Measurements from ENCODE around the gene MDK. TPM values are rescaled to one million over a fixed set of nuclear protein-coding genes. Genes with fewer than 3 reads are reported as not detected.

MDK gene
- total and polyA plus RNA-seq, 4 donors = 2.3 to 41.8 (median 13.5) TPM

DNA sequence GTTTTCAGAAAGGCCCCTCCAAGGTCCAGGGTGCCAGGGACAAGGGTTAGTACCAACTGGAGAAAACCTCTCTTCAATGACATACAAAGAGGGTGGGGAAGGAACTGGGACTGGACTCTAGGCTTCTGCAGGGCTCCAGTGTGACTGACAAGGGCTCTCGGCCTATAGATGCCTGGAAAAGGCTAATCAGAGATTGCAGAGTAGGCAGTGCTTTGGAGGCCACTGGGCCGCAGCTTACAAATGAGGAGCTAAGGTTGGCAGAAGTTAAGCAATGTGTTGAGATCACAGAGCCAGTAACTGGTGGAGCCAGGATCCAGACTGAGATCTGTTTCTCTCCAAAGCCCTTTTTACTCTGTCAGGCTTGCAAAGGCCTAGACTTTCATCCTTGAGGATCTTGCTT, 41.7 kb upstream of the MDK start (continued):
- TF ChIP-seq, protein P1, sequence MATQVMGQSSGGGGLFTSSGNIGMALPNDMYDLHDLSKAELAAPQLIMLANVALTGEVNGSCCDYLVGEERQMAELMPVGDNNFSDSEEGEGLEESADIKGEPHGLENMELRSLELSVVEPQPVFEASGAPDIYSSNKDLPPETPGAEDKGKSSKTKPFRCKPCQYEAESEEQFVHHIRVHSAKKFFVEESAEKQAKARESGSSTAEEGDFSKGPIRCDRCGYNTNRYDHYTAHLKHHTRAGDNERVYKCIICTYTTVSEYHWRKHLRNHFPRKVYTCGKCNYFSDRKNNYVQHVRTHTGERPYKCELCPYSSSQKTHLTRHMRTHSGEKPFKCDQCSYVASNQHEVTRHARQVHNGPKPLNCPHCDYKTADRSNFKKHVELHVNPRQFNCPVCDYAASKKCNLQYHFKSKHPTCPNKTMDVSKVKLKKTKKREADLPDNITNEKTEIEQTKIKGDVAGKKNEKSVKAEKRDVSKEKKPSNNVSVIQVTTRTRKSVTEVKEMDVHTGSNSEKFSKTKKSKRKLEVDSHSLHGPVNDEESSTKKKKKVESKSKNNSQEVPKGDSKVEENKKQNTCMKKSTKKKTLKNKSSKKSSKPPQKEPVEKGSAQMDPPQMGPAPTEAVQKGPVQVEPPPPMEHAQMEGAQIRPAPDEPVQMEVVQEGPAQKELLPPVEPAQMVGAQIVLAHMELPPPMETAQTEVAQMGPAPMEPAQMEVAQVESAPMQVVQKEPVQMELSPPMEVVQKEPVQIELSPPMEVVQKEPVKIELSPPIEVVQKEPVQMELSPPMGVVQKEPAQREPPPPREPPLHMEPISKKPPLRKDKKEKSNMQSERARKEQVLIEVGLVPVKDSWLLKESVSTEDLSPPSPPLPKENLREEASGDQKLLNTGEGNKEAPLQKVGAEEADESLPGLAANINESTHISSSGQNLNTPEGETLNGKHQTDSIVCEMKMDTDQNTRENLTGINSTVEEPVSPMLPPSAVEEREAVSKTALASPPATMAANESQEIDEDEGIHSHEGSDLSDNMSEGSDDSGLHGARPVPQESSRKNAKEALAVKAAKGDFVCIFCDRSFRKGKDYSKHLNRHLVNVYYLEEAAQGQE (IDR thresholded peaks at IDR 0.05) = no peak
- no peak for TF ChIP-seq FOXA2 (IDR thresholded peaks at IDR 0.05)

DNA sequence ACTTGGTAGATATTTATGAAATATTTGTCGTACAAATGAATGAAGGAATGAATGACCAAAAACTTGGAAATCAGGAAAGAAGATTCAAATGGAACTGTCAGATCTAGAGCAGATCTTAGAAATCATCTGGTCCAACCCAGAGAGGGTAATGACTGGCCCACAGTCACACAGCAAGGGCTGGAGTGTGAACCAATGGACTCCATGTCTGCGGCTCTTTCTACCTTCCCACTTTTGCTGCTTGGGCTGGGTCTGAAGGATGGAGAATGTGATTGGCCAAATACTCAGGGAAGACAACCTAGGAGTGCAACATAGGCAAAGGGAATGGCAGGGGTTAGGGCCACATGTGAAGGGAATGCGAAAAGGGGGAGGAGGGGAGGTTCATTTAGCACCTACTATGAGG, 40.0 kb upstream of the MDK start:
- no peaks in the 10 kb centered on the region for H3K36me3 ChIP-seq (ENCODE audit: control insufficient read depth in 4 of 4, insufficient read depth in 3 of 4, low read depth in 1 of 4, low read length in 3 of 4)
- DNase-seq (ENCODE audit: low spot score) = no peak
- H3K4me1 ChIP-seq (ENCODE audit: control insufficient read depth in 4 of 4, insufficient read depth in 4 of 4, low read length in 3 of 4) = peaks cover 0 to 8% (median 0%) of the 10 kb centered on the region in 4 donors
- TF ChIP-seq GABPA (IDR thresholded peaks at IDR 0.05 in 1 of 2, conservative IDR thresholded peaks at IDR 0.05 in 1 of 2) = no peak
- TF ChIP-seq, protein P2, sequence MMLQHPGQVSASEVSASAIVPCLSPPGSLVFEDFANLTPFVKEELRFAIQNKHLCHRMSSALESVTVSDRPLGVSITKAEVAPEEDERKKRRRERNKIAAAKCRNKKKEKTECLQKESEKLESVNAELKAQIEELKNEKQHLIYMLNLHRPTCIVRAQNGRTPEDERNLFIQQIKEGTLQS (IDR thresholded peaks at IDR 0.05) = no peak
- no peak for TF ChIP-seq TAF1 (conservative IDR thresholded peaks at IDR 0.05)
- no peak for TF ChIP-seq EGR1 (IDR thresholded peaks at IDR 0.05; ENCODE audit: low read depth in 2 of 2)
- TF ChIP-seq YY1 (IDR thresholded peaks at IDR 0.05) = no peak
- no peak for TF ChIP-seq HNF4G (IDR thresholded peaks at IDR 0.05)
- no peak for TF ChIP-seq NR2F2 (IDR thresholded peaks at IDR 0.05)
- TF ChIP-seq, protein P3, sequence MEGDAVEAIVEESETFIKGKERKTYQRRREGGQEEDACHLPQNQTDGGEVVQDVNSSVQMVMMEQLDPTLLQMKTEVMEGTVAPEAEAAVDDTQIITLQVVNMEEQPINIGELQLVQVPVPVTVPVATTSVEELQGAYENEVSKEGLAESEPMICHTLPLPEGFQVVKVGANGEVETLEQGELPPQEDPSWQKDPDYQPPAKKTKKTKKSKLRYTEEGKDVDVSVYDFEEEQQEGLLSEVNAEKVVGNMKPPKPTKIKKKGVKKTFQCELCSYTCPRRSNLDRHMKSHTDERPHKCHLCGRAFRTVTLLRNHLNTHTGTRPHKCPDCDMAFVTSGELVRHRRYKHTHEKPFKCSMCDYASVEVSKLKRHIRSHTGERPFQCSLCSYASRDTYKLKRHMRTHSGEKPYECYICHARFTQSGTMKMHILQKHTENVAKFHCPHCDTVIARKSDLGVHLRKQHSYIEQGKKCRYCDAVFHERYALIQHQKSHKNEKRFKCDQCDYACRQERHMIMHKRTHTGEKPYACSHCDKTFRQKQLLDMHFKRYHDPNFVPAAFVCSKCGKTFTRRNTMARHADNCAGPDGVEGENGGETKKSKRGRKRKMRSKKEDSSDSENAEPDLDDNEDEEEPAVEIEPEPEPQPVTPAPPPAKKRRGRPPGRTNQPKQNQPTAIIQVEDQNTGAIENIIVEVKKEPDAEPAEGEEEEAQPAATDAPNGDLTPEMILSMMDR (IDR thresholded peaks at IDR 0.05; ENCODE audit: low read depth, low read length, missing input control) = no peak
- TF ChIP-seq, protein P1 (IDR thresholded peaks at IDR 0.05) = no peak
- TF ChIP-seq, protein P4, sequence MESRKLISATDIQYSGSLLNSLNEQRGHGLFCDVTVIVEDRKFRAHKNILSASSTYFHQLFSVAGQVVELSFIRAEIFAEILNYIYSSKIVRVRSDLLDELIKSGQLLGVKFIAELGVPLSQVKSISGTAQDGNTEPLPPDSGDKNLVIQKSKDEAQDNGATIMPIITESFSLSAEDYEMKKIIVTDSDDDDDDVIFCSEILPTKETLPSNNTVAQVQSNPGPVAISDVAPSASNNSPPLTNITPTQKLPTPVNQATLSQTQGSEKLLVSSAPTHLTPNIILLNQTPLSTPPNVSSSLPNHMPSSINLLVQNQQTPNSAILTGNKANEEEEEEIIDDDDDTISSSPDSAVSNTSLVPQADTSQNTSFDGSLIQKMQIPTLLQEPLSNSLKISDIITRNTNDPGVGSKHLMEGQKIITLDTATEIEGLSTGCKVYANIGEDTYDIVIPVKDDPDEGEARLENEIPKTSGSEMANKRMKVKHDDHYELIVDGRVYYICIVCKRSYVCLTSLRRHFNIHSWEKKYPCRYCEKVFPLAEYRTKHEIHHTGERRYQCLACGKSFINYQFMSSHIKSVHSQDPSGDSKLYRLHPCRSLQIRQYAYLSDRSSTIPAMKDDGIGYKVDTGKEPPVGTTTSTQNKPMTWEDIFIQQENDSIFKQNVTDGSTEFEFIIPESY (IDR thresholded peaks at IDR 0.05) = no peak
- no peak for TF ChIP-seq FOXA2 (IDR thresholded peaks at IDR 0.05)
- TF ChIP-seq SP1 (IDR thresholded peaks at IDR 0.05) = no peak
- TF ChIP-seq FOXA1 (IDR thresholded peaks at IDR 0.05) = no peak
- TF ChIP-seq, protein P5, sequence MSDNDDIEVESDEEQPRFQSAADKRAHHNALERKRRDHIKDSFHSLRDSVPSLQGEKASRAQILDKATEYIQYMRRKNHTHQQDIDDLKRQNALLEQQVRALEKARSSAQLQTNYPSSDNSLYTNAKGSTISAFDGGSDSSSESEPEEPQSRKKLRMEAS (IDR thresholded peaks at IDR 0.05) = no peak
- no peak for TF ChIP-seq RXRA (IDR thresholded peaks at IDR 0.05)
- TF ChIP-seq HNF4A (conservative IDR thresholded peaks at IDR 0.05) = no peak
- no peak for TF ChIP-seq JUND (IDR thresholded peaks at IDR 0.05)
- TF ChIP-seq RAD21 (IDR thresholded peaks at IDR 0.05) = no peak
- no peaks in the 10 kb centered on the region for H3K27me3 ChIP-seq (ENCODE audit: control insufficient read depth in 4 of 4, insufficient read depth in 4 of 4, low read length in 3 of 4)
- H3K27ac ChIP-seq (ENCODE audit: low read depth in 1 of 2, low read length in 2 of 2) = no peak overlapping the region
- WGBS = 90% methylated on average over 3 of the region's 3 CpGs
- H3K4me3 ChIP-seq (ENCODE audit: low read depth in 1 of 3, low read length in 3 of 3) = no peak overlapping the region
- H3K9me3 ChIP-seq (ENCODE audit: control insufficient read depth in 4 of 4, low read length in 3 of 4) = no peaks in the 10 kb centered on the region
- H3K9ac ChIP-seq (ENCODE audit: low read depth in 1 of 2, low read length in 2 of 2) = no peak overlapping the region
